Activated CD8-positive, alpha-beta memory T cell treated with anti-CD3 and anti-CD28 coated beads, Interleukin-2, amount 50 U/mL, for 48 hours (primary cell): Measurements from ENCODE around the gene SLC44A5.
"Not testable (repeated sequence)": the region's sequence is repeated elsewhere in the genome, so short reads cannot be mapped to it uniquely, and the experiment has no call there.

Experiments used
- DNase-seq: peaks from one replicate; pipeline ENCODE4 v3.0.0-alpha.2; 2020

SLC44A5 gene

GRCh38 chr1:75353051-75353450 lies 257.9 kb downstream of the SLC44A5 start:
- no peak for DNase-seq

DNA sequence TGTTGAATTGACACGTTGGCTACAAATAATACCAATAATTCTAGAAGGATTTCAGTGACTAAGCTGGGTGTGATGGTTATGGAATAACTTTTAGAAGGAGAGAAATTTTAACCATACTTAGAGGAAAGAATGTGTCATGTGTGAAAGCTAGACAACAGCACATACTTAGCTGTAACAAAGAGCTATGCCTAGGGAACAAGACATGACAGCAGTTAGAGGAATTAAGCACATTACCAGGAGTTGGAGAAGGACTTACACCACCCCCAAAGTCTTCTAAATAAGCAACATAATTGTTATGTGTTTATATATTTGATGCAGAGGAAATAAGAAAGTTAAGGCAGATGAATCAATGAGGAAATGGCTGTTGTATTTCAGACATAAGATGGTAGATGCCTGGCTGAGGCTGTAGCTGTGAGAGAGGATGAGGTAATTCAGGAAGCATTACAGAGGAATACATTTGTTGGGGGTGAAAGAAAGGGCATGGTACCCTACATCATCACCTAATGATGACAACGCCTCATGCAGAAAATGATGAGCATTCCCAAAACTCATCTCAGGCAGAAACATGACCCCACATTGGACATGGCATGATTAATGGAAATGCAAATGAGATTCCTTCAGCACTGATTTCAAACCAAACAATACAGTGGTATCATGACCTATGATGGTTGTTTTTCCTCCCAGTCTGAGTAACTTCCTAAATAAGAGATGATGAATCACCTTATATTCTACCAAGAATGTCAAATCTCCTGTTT lies 265.2 kb downstream of the SLC44A5 start:
- no peak for DNase-seq

DNA sequence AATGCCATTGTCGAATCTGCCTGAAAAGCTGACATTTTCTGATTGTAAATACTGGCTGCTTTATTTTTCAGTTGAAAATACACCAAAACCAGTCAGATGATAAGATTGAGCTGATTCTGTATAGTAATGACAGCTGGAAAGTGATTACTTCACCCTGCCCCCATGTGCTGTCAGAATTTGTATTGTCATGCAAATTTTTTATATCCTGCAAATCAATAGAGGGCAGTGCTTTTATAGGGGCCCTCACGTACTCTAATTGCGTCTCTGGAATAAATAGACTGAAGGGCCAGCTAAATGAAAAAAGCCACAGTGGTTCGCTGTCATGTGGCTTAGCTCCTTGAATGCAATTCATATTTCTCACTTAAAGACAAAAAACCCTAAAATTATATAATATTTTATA lies 268.1 kb downstream of the SLC44A5 start:
- no peak for DNase-seq

GRCh38 chr1:75341537-75341936 lies 269.4 kb downstream of the SLC44A5 start:
- DNase-seq = no peak

- no peak for DNase-seq
Measured at GRCh38 chr1:75338616-75339483, 272.1 kb downstream of the SLC44A5 start.

- no peak for DNase-seq
Measured at GRCh38 chr1:75334876-75335389, 276.0 kb downstream of the SLC44A5 start.

GRCh38 chr1:75330624-75331023 lies 280.3 kb downstream of the SLC44A5 start:
- no peak for DNase-seq

DNA sequence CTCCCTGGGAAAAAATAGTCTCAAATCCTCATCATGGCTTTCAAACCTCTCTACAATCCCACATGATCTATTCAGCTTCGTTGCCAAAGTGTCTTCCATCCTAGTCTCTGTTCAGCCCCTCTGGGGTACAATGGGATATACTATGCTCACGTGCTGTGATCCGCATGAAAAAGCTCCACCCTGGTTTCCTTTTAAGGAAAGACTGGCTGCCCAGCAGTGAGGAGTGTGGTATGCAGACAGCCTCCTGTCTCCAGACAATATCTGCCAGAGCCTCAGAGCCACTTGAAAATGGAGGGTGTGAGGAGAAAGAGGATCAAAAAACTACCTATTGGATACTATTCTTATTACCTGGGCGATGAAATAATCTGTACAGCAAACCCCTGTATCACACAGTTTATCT lies 282.2 kb downstream of the SLC44A5 start:
- DNase-seq = no peak

DNA sequence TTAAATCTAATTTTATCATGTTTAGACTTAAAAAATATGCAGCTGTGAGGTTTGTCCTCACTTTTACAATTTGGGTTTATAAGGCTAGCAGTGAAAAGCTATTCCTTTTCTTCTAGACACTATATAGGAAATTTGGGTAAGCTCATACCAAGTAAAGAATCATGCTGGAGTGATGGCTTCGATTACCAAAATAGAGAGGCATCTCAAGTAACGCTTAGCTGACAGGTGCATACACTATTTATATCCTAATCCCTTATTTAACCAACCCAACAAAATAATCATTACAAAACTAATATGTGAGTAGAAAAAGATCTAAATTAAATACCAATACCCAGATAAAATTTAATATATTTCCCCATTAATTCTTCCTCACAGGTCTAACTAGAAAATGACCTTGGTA lies 283.5 kb downstream of the SLC44A5 start:
- DNase-seq = no peak

DNA sequence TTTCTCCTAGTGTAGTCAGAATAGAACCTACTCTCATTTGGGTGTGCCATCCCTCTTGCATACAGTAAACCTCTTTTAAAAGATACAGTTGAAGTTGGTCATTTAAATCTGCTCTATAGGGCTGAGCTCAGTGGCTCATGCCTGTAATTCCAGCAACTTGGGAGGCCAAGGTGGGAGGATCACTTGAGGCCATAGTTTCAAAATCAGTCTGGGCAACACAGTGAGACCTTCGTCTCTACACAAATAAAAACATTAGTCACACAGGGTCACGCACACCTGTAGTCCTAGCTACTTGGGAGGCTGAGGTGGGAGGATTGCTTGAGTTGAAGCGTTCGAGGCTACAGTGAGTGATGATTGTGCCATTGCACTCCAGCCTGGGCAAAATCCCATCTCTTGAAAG lies 292.9 kb downstream of the SLC44A5 start:
- no peak for DNase-seq

- DNase-seq = no peak
Measured at GRCh38 chr1:75316230-75316629, 294.7 kb downstream of the SLC44A5 start.

DNA sequence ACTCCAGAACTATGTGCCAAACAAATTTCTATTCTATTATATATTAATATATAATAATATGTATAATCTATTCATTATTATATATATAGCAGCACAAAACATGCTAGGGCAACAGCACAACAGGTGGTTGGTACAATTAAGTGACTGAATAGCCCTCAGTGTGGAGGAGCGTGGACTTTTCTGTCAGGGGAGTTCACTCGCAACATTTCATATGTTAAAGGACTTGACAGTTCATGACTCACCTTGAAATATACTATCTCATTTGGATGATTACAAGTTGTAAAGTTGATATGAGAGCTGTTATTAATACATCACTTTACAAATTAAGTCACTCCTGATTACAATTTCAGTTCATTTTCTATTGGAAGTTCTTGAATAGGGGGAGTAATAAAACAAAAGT lies 298.3 kb downstream of the SLC44A5 start:
- DNase-seq = no peak

DNA sequence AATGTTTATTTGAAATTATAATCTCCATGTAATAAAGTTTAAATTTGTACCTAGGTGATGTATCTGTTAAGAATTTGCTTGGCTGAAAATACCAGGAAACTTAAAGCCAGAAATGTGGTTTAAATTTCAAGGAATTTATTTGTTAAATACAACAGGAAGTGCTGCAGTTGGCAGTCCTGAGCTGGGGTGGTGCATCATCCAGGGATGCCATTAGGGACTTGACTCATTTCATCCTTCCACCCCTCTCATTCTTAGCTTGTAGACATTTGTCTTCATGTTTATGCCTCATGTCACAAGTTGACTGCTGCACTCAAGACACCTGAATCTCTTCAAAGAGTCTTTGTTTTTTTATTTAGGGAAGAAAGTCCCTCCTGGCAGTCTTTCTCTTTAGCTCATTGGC lies 300.8 kb downstream of the SLC44A5 start:
- DNase-seq = no peak

DNA sequence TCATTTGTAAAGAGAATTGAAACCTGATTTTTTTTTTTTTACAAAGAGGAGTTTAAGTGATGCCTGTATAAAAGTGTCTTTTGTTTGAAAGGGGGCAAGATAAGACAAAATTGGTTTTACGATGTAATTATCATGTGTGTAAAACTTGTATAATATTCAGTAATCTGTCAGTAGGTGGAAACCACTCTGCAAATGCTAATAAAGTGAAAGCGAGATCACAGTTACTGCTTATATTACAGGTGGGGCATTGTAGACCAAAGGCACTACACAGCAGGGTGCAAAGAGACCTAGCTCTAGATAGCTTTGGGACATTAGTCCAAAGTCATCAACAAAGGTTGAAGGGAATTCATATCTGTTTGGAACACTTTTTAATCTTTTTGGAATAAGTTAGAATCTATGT lies 302.5 kb downstream of the SLC44A5 start:
- no peak for DNase-seq

- DNase-seq = no peak
Measured at GRCh38 chr1:75305061-75305460, 305.9 kb downstream of the SLC44A5 start.

DNA sequence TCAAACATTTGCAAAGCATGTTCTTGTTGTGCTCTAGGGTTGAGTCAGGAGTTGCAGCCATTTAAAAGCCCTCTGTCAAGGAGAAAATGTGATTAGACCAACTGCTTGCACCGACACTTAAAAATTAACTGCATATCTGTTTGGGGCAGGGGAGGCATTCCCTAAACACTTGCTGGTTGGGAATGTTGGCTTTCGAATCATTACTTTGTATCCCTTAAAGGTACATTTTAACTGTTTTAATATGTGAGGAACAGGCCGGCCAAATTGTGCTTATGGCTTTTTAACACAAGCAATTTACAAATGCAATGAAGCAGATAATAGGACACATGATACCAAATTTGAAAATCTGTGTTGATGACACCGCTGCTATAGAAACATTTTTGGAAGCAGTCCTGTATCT lies 317.6 kb downstream of the SLC44A5 start:
- DNase-seq = no peak

GRCh38 chr1:75292013-75292412 lies 318.9 kb downstream of the SLC44A5 start:
- DNase-seq = no peak

GRCh38 chr1:75276385-75276784 lies 334.5 kb downstream of the SLC44A5 start:
- no peak for DNase-seq

GRCh38 chr1:75275631-75276030 lies 335.3 kb downstream of the SLC44A5 start:
- no peak for DNase-seq

DNA sequence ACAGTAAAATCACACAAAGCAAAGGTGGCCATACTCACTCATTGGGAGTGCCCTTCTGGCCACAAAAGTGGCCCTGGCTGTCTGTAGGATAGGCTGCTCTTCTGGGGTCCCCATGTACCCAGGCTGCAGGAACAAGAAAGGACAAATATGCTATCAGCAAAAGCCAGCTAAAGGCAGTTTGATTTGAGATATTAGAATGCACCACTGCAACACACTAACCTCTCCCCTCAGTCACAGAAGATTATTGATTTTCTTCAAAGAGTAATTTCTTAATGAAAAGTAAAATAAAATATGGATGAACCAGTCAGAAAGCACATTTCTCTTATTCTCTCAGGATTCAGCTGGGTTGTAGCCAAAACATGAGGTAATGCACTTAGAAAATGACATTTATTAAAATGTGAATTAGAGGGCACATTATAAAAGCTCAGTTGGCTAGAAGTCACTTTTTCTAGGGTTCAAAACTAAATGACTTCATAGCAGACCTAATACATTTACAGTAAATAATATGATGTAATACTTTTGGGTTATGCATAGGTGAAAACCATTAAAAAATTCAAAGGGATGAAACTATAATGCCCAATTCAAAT lies 335.9 kb downstream of the SLC44A5 start:
- no peak for DNase-seq

DNA sequence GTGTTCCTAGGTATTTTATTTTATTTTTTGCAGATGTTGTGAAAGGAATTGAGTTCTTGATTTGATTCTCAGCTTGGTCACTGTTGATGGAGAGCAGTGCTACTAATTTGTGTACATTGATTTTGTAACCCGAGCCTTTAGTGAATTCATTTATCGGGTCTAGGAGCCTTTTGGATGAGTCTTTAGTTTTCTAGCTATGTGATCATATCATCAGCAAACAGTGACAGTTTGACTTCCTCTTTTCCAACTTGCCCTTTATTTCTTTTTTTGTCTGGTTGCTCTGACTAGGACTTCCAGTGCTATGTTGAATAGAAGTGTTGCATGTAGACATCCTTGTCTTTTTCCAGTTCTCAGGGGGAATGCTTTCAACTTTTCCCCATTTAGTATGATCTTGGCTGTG lies 337.8 kb downstream of the SLC44A5 start:
- DNase-seq = no peak

GRCh38 chr1:75265792-75266191 lies 345.1 kb downstream of the SLC44A5 start:
- no peak for DNase-seq

GRCh38 chr1:75264112-75264511 lies 346.8 kb downstream of the SLC44A5 start:
- DNase-seq = no peak

GRCh38 chr1:75263616-75264015 lies 347.3 kb downstream of the SLC44A5 start:
- DNase-seq = not testable (repeated sequence)
